Fibroblast of skin of left biceps (primary cell): ENCODE data around the gene NKX2-4.
"Not testable (repeated sequence)": the region's sequence is repeated elsewhere in the genome, so short reads cannot be mapped to it uniquely, and the experiment has no call there.

Source experiments
- DNase-seq, 2 experiments: peaks; one replicate each; pipeline ENCODE4 v3.0.0-alpha.2; 2013; ENCODE audit warnings: low read depth in 2 of 2

Gene NKX2-4

GRCh38 chr20:21393816-21394519, 3.4 kb downstream of the NKX2-4 start:
- no peak for DNase-seq

- DNase-seq, result no peak
Observed at GRCh38 chr20:21393166-21393565, 4.2 kb downstream of the NKX2-4 start.

- no peak for DNase-seq
Observed at GRCh38 chr20:21391972-21392352, 5.4 kb downstream of the NKX2-4 start.

- DNase-seq, result no peak
Observed at GRCh38 chr20:21391185-21391971, 5.9 kb downstream of the NKX2-4 start.

- no peak for DNase-seq
Observed at GRCh38 chr20:21390768-21391167, 6.6 kb downstream of the NKX2-4 start.

- DNase-seq, result no peak
Observed at GRCh38 chr20:21389368-21389767, 8.0 kb downstream of the NKX2-4 start.

GRCh38 chr20:21388566-21388965, 8.8 kb downstream of the NKX2-4 start:
- no peak for DNase-seq

- DNase-seq, result no peak
Observed at GRCh38 chr20:21387528-21387927, 9.8 kb downstream of the NKX2-4 start.

- no peak for DNase-seq
Observed at GRCh38 chr20:21386111-21386510, 11.2 kb downstream of the NKX2-4 start.

GRCh38 chr20:21384308-21384892, 12.9 kb downstream of the NKX2-4 start:
- DNase-seq, result no peak

GRCh38 chr20:21381619-21382018, 15.7 kb downstream of the NKX2-4 start:
- DNase-seq, result no peak

GRCh38 chr20:21380711-21381110, 16.6 kb downstream of the NKX2-4 start:
- DNase-seq, result no peak

- no peak for DNase-seq
Observed at GRCh38 chr20:21378259-21378658, 19.1 kb downstream of the NKX2-4 start.

GRCh38 chr20:21377701-21378100, 19.6 kb downstream of the NKX2-4 start:
- no peak for DNase-seq

GRCh38 chr20:21376626-21377025, 20.7 kb downstream of the NKX2-4 start:
- no peak for DNase-seq

- no peak for DNase-seq
Observed at GRCh38 chr20:21373436-21373835, 23.9 kb downstream of the NKX2-4 start.

GRCh38 chr20:21372016-21372415, 25.3 kb downstream of the NKX2-4 start:
- no peak for DNase-seq

- DNase-seq, result no peak
Observed at GRCh38 chr20:21371193-21371592, 26.1 kb downstream of the NKX2-4 start.

- DNase-seq, result no peak
Observed at GRCh38 chr20:21368791-21369190, 28.5 kb downstream of the NKX2-4 start.

GRCh38 chr20:21366273-21366672, 31.1 kb downstream of the NKX2-4 start:
- not testable (repeated sequence) for DNase-seq

- no peak for DNase-seq
Observed at GRCh38 chr20:21365771-21366170, 31.6 kb downstream of the NKX2-4 start.

- no peak for DNase-seq
Observed at GRCh38 chr20:21364413-21364812, 32.9 kb downstream of the NKX2-4 start.

GRCh38 chr20:21361266-21361665, 36.1 kb downstream of the NKX2-4 start:
- DNase-seq, result no peak
